Mesendoderm (in vitro differentiated cells): Measurements from ENCODE around the gene FAM217B.

Source experiments
- DNase-seq: peaks from one replicate; pipeline ENCODE4 v3.0.0; 2013
- H2AK5ac ChIP-seq: 2 replicates; pipeline ENCODE4 v1.6.1; 2013; ENCODE audit warnings: low read length, inconsistent platforms
- H2BK120ac ChIP-seq: 2 replicates; pipeline ENCODE4 v1.6.1; 2013; ENCODE audit warnings: low read depth, mild to moderate bottlenecking, low read length, moderate library complexity, mixed read lengths
- H2BK15ac ChIP-seq: replicated peaks from 2 replicates; pipeline ENCODE4 v1.6.1; 2013; ENCODE audit warnings: low read depth, mild to moderate bottlenecking, moderate library complexity
- H2BK5ac ChIP-seq: 2 replicates; pipeline ENCODE4 v1.6.1; 2013; ENCODE audit warnings: low read length, inconsistent platforms
- H3K18ac ChIP-seq: 2 replicates; pipeline ENCODE4 v1.6.1; 2013; ENCODE audit warnings: mild to moderate bottlenecking, low read length, mixed read lengths
- H3K23ac ChIP-seq: one replicate; pipeline ENCODE4 v1.6.1; 2013; ENCODE audit warnings: low read length
- H3K27ac ChIP-seq: 2 replicates; pipeline ENCODE4 v1.5.1; 2013; ENCODE audit warnings: low read depth, mild to moderate bottlenecking, inconsistent platforms, low read length, moderate library complexity
- H3K27me3 ChIP-seq: 2 replicates; pipeline ENCODE4 v1.6.1; 2013; ENCODE audit warnings: low read length, control low read depth, mild to moderate bottlenecking, inconsistent platforms; ENCODE audit not compliant: insufficient read depth, poor library complexity
- H3K36me3 ChIP-seq: 2 replicates; pipeline ENCODE4 v1.6.1; 2013; ENCODE audit warnings: low read length, inconsistent platforms; ENCODE audit not compliant: control insufficient read depth, insufficient read depth
- H3K4ac ChIP-seq: one replicate; pipeline ENCODE4 v1.6.1; 2013; ENCODE audit warnings: low read depth, mild to moderate bottlenecking, low read length, moderate library complexity
- H3K4me1 ChIP-seq: 2 replicates; pipeline ENCODE4 v1.6.1; 2013; ENCODE audit warnings: low read depth, low read length, inconsistent platforms; ENCODE audit not compliant: control insufficient read depth
- H3K4me2 ChIP-seq: 2 replicates; pipeline ENCODE4 v1.6.1; 2013; ENCODE audit warnings: low read length
- H3K4me3 ChIP-seq: 2 replicates; pipeline ENCODE4 v1.5.1; 2013; ENCODE audit warnings: mild to moderate bottlenecking, low read length
- H3K56ac ChIP-seq: one replicate; pipeline ENCODE4 v1.6.1; 2013; ENCODE audit warnings: low read length
- H3K79me1 ChIP-seq: 2 replicates; pipeline ENCODE4 v1.6.1; 2013; ENCODE audit warnings: low read length, inconsistent platforms
- H3K79me2 ChIP-seq: 2 replicates; pipeline ENCODE4 v1.6.1; 2013; ENCODE audit warnings: mild to moderate bottlenecking, low read length; ENCODE audit not compliant: control insufficient read depth, insufficient read depth
- H3K9ac ChIP-seq: 2 replicates; pipeline ENCODE4 v1.6.1; 2013; ENCODE audit warnings: low read length, inconsistent platforms
- H4K5ac ChIP-seq: one replicate; pipeline ENCODE4 v1.6.1; 2013; ENCODE audit warnings: low read length
- H4K8ac ChIP-seq: one replicate; pipeline ENCODE4 v1.6.1; 2013; ENCODE audit warnings: low read depth, mild to moderate bottlenecking, control low read depth, low read length, moderate library complexity
- WGBS: extraction: QIAGEN DNeasy Blood & Tissue Kit; methylation state at CpG from one replicate; pipeline ENCODE4 v1.1.7; 2013; ENCODE audit warnings: low lambda C conversion rate, missing lambda C conversion rate; ENCODE audit not compliant: insufficient coverage; ENCODE audit errors: extremely low coverage; 5-methylcytosine and 5-hydroxymethylcytosine counted together

The FAM217B gene

GRCh38 chr20:59992526-59993084 is 52.4 kb downstream of the FAM217B start:
- H2AK5ac ChIP-seq: no peak overlapping the region
- no peak overlapping the region for H4K8ac ChIP-seq
- no peaks in the 10 kb centered on the region for H3K36me3 ChIP-seq
- H2BK15ac ChIP-seq: no peak overlapping the region
- no peak overlapping the region for H3K27ac ChIP-seq
- DNase-seq: no peak
- H3K23ac ChIP-seq: no peak overlapping the region
- no peaks in the 10 kb centered on the region for H3K79me1 ChIP-seq
- H3K18ac ChIP-seq: no peak overlapping the region
- H3K4me2 ChIP-seq: no peak overlapping the region
- no peak overlapping the region for H3K9ac ChIP-seq
- peaks cover 2% of the 10 kb centered on the region for H3K4me1 ChIP-seq
- no peaks in the 10 kb centered on the region for H3K27me3 ChIP-seq
- no peak overlapping the region for H2BK120ac ChIP-seq
- H3K56ac ChIP-seq: no peak overlapping the region
- H2BK5ac ChIP-seq: no peak overlapping the region
- no CpG with 5 or more reads among the region's 4 CpGs for WGBS
- H3K4me3 ChIP-seq: no peak overlapping the region
- H4K5ac ChIP-seq: no peak overlapping the region
- H3K79me2 ChIP-seq: no peaks in the 10 kb centered on the region
- no peak overlapping the region for H3K4ac ChIP-seq

- no peak overlapping the region for H4K8ac ChIP-seq
- H4K5ac ChIP-seq: no peak overlapping the region
- H3K23ac ChIP-seq: no peak overlapping the region
- no peak overlapping the region for H2BK120ac ChIP-seq
- no peaks in the 10 kb centered on the region for H3K79me1 ChIP-seq
- peak overlapping the region; percentile 25 for H3K4me3 ChIP-seq
- H2AK5ac ChIP-seq: no peak overlapping the region
- peak overlapping the region; percentile 47 for H3K9ac ChIP-seq
- no peak overlapping the region for H2BK15ac ChIP-seq
- H2BK5ac ChIP-seq: no peak overlapping the region
- H3K36me3 ChIP-seq: no peaks in the 10 kb centered on the region
- no peak overlapping the region for H3K27ac ChIP-seq
- H3K4me2 ChIP-seq: peak overlapping the region; percentile 73
- H3K18ac ChIP-seq: no peak overlapping the region
- H3K56ac ChIP-seq: peak overlapping the region; percentile 75
- no peaks in the 10 kb centered on the region for H3K27me3 ChIP-seq
- H3K79me2 ChIP-seq: no peaks in the 10 kb centered on the region
- WGBS: no CpG with 5 or more reads among the region's 18 CpGs
- peak; percentile 27 for DNase-seq
- peaks cover 2% of the 10 kb centered on the region for H3K4me1 ChIP-seq
- H3K4ac ChIP-seq: no peak overlapping the region
Observed at GRCh38 chr20:59993736-59994430, 53.7 kb downstream of the FAM217B start.

- no peak overlapping the region for H3K27ac ChIP-seq
- H2BK120ac ChIP-seq: no peak overlapping the region
- H3K79me2 ChIP-seq: no peaks in the 10 kb centered on the region
- no peaks in the 10 kb centered on the region for H3K79me1 ChIP-seq
- no peak overlapping the region for H2AK5ac ChIP-seq
- H3K36me3 ChIP-seq: no peaks in the 10 kb centered on the region
- H3K4me1 ChIP-seq: peaks cover 2% of the 10 kb centered on the region
- no peak overlapping the region for H3K23ac ChIP-seq
- peak; percentile 94 for DNase-seq
- H4K5ac ChIP-seq: peak overlapping the region; percentile 75
- WGBS: no CpG with 5 or more reads among the region's 5 CpGs
- H3K4me2 ChIP-seq: peak overlapping the region; percentile 73
- H3K4ac ChIP-seq: no peak overlapping the region
- H2BK5ac ChIP-seq: no peak overlapping the region
- peak overlapping the region; percentile 47 for H3K9ac ChIP-seq
- H3K27me3 ChIP-seq: no peaks in the 10 kb centered on the region
- peak overlapping the region; percentile 21 for H3K18ac ChIP-seq
- H4K8ac ChIP-seq: no peak overlapping the region
- H2BK15ac ChIP-seq: no peak overlapping the region
- peak overlapping the region; percentile 25 for H3K4me3 ChIP-seq
- H3K56ac ChIP-seq: peak overlapping the region; percentile 82
Observed at GRCh38 chr20:59994697-59995122, 54.5 kb downstream of the FAM217B start.

GRCh38 chr20:59996108-59996507 is 55.9 kb downstream of the FAM217B start:
- H3K4me2 ChIP-seq: no peak overlapping the region
- no peak overlapping the region for H3K27ac ChIP-seq
- H3K27me3 ChIP-seq: no peaks in the 10 kb centered on the region
- H2AK5ac ChIP-seq: no peak overlapping the region
- no peaks in the 10 kb centered on the region for H3K36me3 ChIP-seq
- H2BK15ac ChIP-seq: no peak overlapping the region
- H3K4me3 ChIP-seq: no peak overlapping the region
- WGBS: no CpG with 5 or more reads among the region's 1 CpG
- H3K9ac ChIP-seq: no peak overlapping the region
- no peaks in the 10 kb centered on the region for H3K79me1 ChIP-seq
- no peak overlapping the region for H3K23ac ChIP-seq
- H3K4me1 ChIP-seq: peaks cover 2% of the 10 kb centered on the region
- H2BK5ac ChIP-seq: no peak overlapping the region
- no peak overlapping the region for H3K4ac ChIP-seq
- no peaks in the 10 kb centered on the region for H3K79me2 ChIP-seq
- no peak overlapping the region for H3K56ac ChIP-seq
- H4K5ac ChIP-seq: no peak overlapping the region
- DNase-seq: no peak
- H3K18ac ChIP-seq: no peak overlapping the region
- no peak overlapping the region for H4K8ac ChIP-seq
- no peak overlapping the region for H2BK120ac ChIP-seq

DNA sequence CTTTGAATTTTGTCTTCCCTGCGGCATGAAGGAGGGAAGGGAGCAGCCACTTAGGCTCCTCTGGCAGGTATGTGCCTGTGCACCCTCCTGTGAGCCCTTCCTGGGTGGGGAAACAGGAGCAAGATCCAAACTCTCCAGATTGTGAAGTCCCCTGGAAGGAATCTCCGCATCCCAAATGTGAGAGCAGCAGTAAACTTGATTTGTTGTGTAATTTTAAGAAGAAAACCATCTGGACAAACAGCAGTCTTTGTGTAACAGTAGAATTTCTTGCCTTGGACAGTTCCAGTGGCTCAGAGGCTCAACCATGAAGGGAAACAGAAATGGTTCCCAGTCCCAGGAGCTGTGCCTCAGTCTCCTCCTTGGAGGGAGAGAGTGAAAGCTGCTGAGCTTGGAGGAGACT is 57.7 kb downstream of the FAM217B start:
- Histone ChIP-seq H3K4me2 (no peak overlapping the region), H2BK120ac (no peak overlapping the region), H4K5ac (no peak overlapping the region), H2AK5ac (no peak overlapping the region), H3K36me3 (no peaks in the 10 kb centered on the region), H3K4me1 (peaks cover 2% of the 10 kb centered on the region), H3K79me1 (no peaks in the 10 kb centered on the region), H3K27me3 (no peaks in the 10 kb centered on the region), H3K79me2 (no peaks in the 10 kb centered on the region), H3K4me3 (no peak overlapping the region), H3K56ac (no peak overlapping the region), H3K23ac (no peak overlapping the region), H3K18ac (no peak overlapping the region), H2BK5ac (no peak overlapping the region), H3K4ac (no peak overlapping the region), H3K27ac (no peak overlapping the region), H2BK15ac (no peak overlapping the region), H4K8ac (no peak overlapping the region), H3K9ac (no peak overlapping the region)
- no CpG with 5 or more reads among the region's 2 CpGs for WGBS
- no peak for DNase-seq
